ENCODE measurements around the gene NDUFB10. TPM values are rescaled to one million over a fixed set of nuclear protein-coding genes. Genes with fewer than 3 reads are reported as not detected.

Gene NDUFB10
- total RNA-seq, 2 donors from 2014 or later = 172 to 333 TPM

GRCh38 chr16:1977875-1978268 is 18.5 kb downstream of the NDUFB10 start:
- Histone ChIP-seq H3K4me1 (replicated peaks) (peaks cover 2% of the 10 kb centered on the region), H3K36me3 (peaks cover 11 to 13% of the 10 kb centered on the region in 2 donors), H3K4me3 (no peak overlapping the region), H3K27me3 (replicated peaks; ENCODE audit: insufficient read depth) (no peaks in the 10 kb centered on the region), H3K9me3 (no peaks in the 10 kb centered on the region), H3K27ac (peak overlapping the region in 1 of 2 donors; percentile 77)
- WGBS = 92% methylated on average over 18 of the region's 18 CpGs
- no peak for DNase-seq (ENCODE audit: low spot score)
- TF ChIP-seq POLR2A (IDR thresholded peaks at IDR 0.05) (no peak), POLR2AphosphoS5 (IDR thresholded peaks at IDR 0.05) (no peak), CTCF (IDR thresholded peaks at IDR 0.05) (no peak)
- intact Hi-C loops (cut with DNase I) = no loop called here

- intact Hi-C loops (cut with DNase I) = no loop called here
- Histone ChIP-seq H3K36me3 (peaks cover 11 to 13% of the 10 kb centered on the region in 2 donors), H3K4me3 (peak overlapping the region; percentile 15 to 35), H3K4me1 (replicated peaks) (no peaks in the 10 kb centered on the region), H3K27me3 (replicated peaks; ENCODE audit: insufficient read depth) (no peaks in the 10 kb centered on the region), H3K27ac (peak overlapping the region; percentile 52 to 77), H3K9me3 (no peaks in the 10 kb centered on the region)
- WGBS = 71% methylated on average over 37 of the region's 37 CpGs
- TF ChIP-seq CTCF (IDR thresholded peaks at IDR 0.05) = no peak
- TF ChIP-seq POLR2AphosphoS5 (IDR thresholded peaks at IDR 0.05) = peak; percentile 44
- peak; percentile 66 for DNase-seq (ENCODE audit: low spot score)
Measured at GRCh38 chr16:1978476-1979120, 19.3 kb downstream of the NDUFB10 start.

GRCh38 chr16:1979271-1980029 is 20.1 kb downstream of the NDUFB10 start:
- 47% methylated on average over 70 of the region's 70 CpGs for WGBS
- no peak for TF ChIP-seq CTCF (IDR thresholded peaks at IDR 0.05)
- TF ChIP-seq POLR2A (IDR thresholded peaks at IDR 0.05) = no peak
- TF ChIP-seq POLR2AphosphoS5 (IDR thresholded peaks at IDR 0.05) = peak; percentile 26
- no peaks in the 10 kb centered on the region for H3K9me3 ChIP-seq
- H3K27me3 ChIP-seq (replicated peaks; ENCODE audit: insufficient read depth) = no peaks in the 10 kb centered on the region
- DNase-seq (ENCODE audit: low spot score) = peak; percentile 75
- intact Hi-C loops (cut with DNase I) = no loop called here
- H3K27ac ChIP-seq = peak overlapping the region; percentile 52 to 77
- H3K4me1 ChIP-seq (replicated peaks) = no peaks in the 10 kb centered on the region
- peaks cover 11% of the 10 kb centered on the region in 2 donors for H3K36me3 ChIP-seq
- H3K4me3 ChIP-seq = peak overlapping the region; percentile 15 to 35

- no peak overlapping the region for H3K27ac ChIP-seq
- no peaks in the 10 kb centered on the region for H3K9me3 ChIP-seq
- no peak overlapping the region for H3K4me3 ChIP-seq
- TF ChIP-seq CTCF (IDR thresholded peaks at IDR 0.05) = no peak
- no peak for TF ChIP-seq POLR2A (IDR thresholded peaks at IDR 0.05)
- no peak for TF ChIP-seq POLR2AphosphoS5 (IDR thresholded peaks at IDR 0.05)
- intact Hi-C loops (cut with DNase I) = no loop called here
- no peaks in the 10 kb centered on the region for H3K4me1 ChIP-seq (replicated peaks)
- no peak for DNase-seq (ENCODE audit: low spot score)
- WGBS = 11% methylated on average over 40 of the region's 53 CpGs
- peaks cover 9 to 11% of the 10 kb centered on the region in 2 donors for H3K36me3 ChIP-seq
- no peaks in the 10 kb centered on the region for H3K27me3 ChIP-seq (replicated peaks; ENCODE audit: insufficient read depth)
Measured at GRCh38 chr16:1980030-1980769, 20.9 kb downstream of the NDUFB10 start.
